ENCODE measurements around the gene TPCN2. TPM values are rescaled to one million over a fixed set of nuclear protein-coding genes. Genes with fewer than 3 reads are reported as not detected.

Gene TPCN2
- total RNA-seq, 6 experiments from 2014 or later = 10.7 to 27.2 (median 15.6) TPM

- 70% methylated on average over 6 of the region's 21 CpGs for WGBS (ENCODE audit: insufficient coverage, low coverage, low lambda C conversion rate, missing lambda C conversion rate)
- H3K9me3 ChIP-seq = no peaks in the 10 kb centered on the region
- TF ChIP-seq POLR2A (IDR thresholded peaks at IDR 0.05) = no peak
- H3K4me3 ChIP-seq = peak overlapping the region; percentile 27 to 43 (median 36)
- ATAC-seq (no peak), DNase-seq (no peak)
- H3K36me3 ChIP-seq = no peaks in the 10 kb centered on the region
- intact Hi-C loops (cut with DNase I) = no loop called here
- no peaks in the 10 kb centered on the region for H3K27me3 ChIP-seq
- peaks cover 0 to 35% (median 18%) of the 10 kb centered on the region in 4 donors for H3K4me1 ChIP-seq
- peak overlapping the region in 2 of 3 donors; percentile 16 to 33 for H3K27ac ChIP-seq
Measured at GRCh38 chr11:69012092-69013008, 36.4 kb upstream of the TPCN2 start.

GRCh38 chr11:69013009-69013951 is 35.5 kb upstream of the TPCN2 start, which contains the start of gene MRGPRF:
MRGPRF (minus strand) TSS chr11:69013246; CDS start chr11:69009901, 3,345 bp downstream.
- peak in 2 of 3 donors; percentile 56 to 57 for DNase-seq
- H3K36me3 ChIP-seq = no peaks in the 10 kb centered on the region
- TF ChIP-seq CTCF (IDR thresholded peaks at IDR 0.05) (peak; percentile 15 to 23 (median 18)), POLR2A (IDR thresholded peaks at IDR 0.05) (no peak)
- H3K4me1 ChIP-seq = peaks cover 0 to 30% (median 14%) of the 10 kb centered on the region in 4 donors
- ATAC-seq = peak in 1 of 4 donors; percentile 2
- peak within 1 kb of the TSS; percentile 27 to 43 (median 36) for H3K4me3 ChIP-seq
- intact Hi-C loops (cut with DNase I) = no loop called here
- peak within 1 kb of the TSS; percentile 16 to 33 (median 31) for H3K27ac ChIP-seq
- 43% methylated on average over 17 of the region's 43 CpGs for WGBS (ENCODE audit: insufficient coverage, low coverage, low lambda C conversion rate, missing lambda C conversion rate)
- H3K27me3 ChIP-seq = no peaks in the 10 kb centered on the region
- no peaks in the 10 kb centered on the region for H3K9me3 ChIP-seq

- H3K27ac ChIP-seq = no peak overlapping the region
- no peak overlapping the region for H3K4me3 ChIP-seq
- intact Hi-C loops (cut with DNase I) = no loop called here
- ATAC-seq = no peak
- TF ChIP-seq POLR2A (IDR thresholded peaks at IDR 0.05) (no peak), CTCF (IDR thresholded peaks at IDR 0.05) (no peak)
- WGBS (ENCODE audit: insufficient coverage, low coverage, low lambda C conversion rate, missing lambda C conversion rate) = 87% methylated on average over 3 of the region's 28 CpGs
- no peaks in the 10 kb centered on the region for H3K9me3 ChIP-seq
- DNase-seq = no peak
- H3K27me3 ChIP-seq = no peaks in the 10 kb centered on the region
- H3K4me1 ChIP-seq = peaks cover 0 to 20% (median 9%) of the 10 kb centered on the region in 4 donors
- H3K36me3 ChIP-seq = no peaks in the 10 kb centered on the region
Measured at GRCh38 chr11:69014084-69014851, 34.5 kb upstream of the TPCN2 start.

- Histone ChIP-seq H3K36me3 (no peaks in the 10 kb centered on the region), H3K9me3 (no peaks in the 10 kb centered on the region), H3K4me1 (peaks cover 0 to 13% (median 4%) of the 10 kb centered on the region in 4 donors), H3K4me3 (no peak overlapping the region), H3K27me3 (no peaks in the 10 kb centered on the region), H3K27ac (no peak overlapping the region)
- no peak for ATAC-seq
- intact Hi-C loops (cut with DNase I) = no loop called here
- no peak for DNase-seq
- WGBS (ENCODE audit: insufficient coverage, low coverage, low lambda C conversion rate, missing lambda C conversion rate) = 90% methylated on average over 2 of the region's 9 CpGs
- TF ChIP-seq CTCF (IDR thresholded peaks at IDR 0.05) = no peak
- no peak for TF ChIP-seq POLR2A (IDR thresholded peaks at IDR 0.05)
Measured at GRCh38 chr11:69014898-69015549, 33.7 kb upstream of the TPCN2 start.
